ENCODE measurements around the gene ARID1B.

Gene ARID1B

GRCh38 chr6:156869980-156870398, 92.8 kb downstream of the ARID1B start:
- no peak overlapping the region for H3K27ac ChIP-seq (ENCODE audit: low read depth, low read length)
- H3K27me3 ChIP-seq (ENCODE audit: control insufficient read depth in 5 of 5, insufficient read depth in 4 of 5, low read length in 5 of 5) = no peaks in the 10 kb centered on the region
- peaks cover 0 to 5% (median 3%) of the 10 kb centered on the region in 5 donors for H3K36me3 ChIP-seq (ENCODE audit: control insufficient read depth in 5 of 5, insufficient read depth in 5 of 5, low read length in 5 of 5)
- H3K9me3 ChIP-seq (ENCODE audit: control insufficient read depth in 5 of 5, low read length in 5 of 5) = peaks cover 0 to 4% (median 0%) of the 10 kb centered on the region in 5 donors
- H3K9ac ChIP-seq (ENCODE audit: low read length in 5 of 5) = peak overlapping the region in 1 of 5 donors; percentile 31
- peaks cover 0 to 27% (median 14%) of the 10 kb centered on the region in 5 donors for H3K4me1 ChIP-seq (ENCODE audit: control insufficient read depth in 5 of 5, insufficient read depth in 5 of 5, low read length in 5 of 5)
- no peak overlapping the region for H3K4me3 ChIP-seq (ENCODE audit: low read depth in 1 of 5, low read length in 5 of 5)

- no peaks in the 10 kb centered on the region for H3K27me3 ChIP-seq (ENCODE audit: control insufficient read depth in 5 of 5, insufficient read depth in 4 of 5, low read length in 5 of 5)
- peaks cover 0 to 5% (median 3%) of the 10 kb centered on the region in 5 donors for H3K36me3 ChIP-seq (ENCODE audit: control insufficient read depth in 5 of 5, insufficient read depth in 5 of 5, low read length in 5 of 5)
- H3K27ac ChIP-seq (ENCODE audit: low read depth, low read length) = no peak overlapping the region
- H3K9ac ChIP-seq (ENCODE audit: low read length in 5 of 5) = no peak overlapping the region
- H3K9me3 ChIP-seq (ENCODE audit: control insufficient read depth in 5 of 5, low read length in 5 of 5) = no peaks in the 10 kb centered on the region
- no peak overlapping the region for H3K4me3 ChIP-seq (ENCODE audit: low read depth in 1 of 5, low read length in 5 of 5)
- peaks cover 0 to 25% (median 14%) of the 10 kb centered on the region in 5 donors for H3K4me1 ChIP-seq (ENCODE audit: control insufficient read depth in 5 of 5, insufficient read depth in 5 of 5, low read length in 5 of 5)
Measured at GRCh38 chr6:156870924-156871539, 93.9 kb downstream of the ARID1B start.

- H3K9ac ChIP-seq (ENCODE audit: low read length in 5 of 5) = no peak overlapping the region
- H3K9me3 ChIP-seq (ENCODE audit: control insufficient read depth in 5 of 5, low read length in 5 of 5) = no peaks in the 10 kb centered on the region
- no peak overlapping the region for H3K4me3 ChIP-seq (ENCODE audit: low read depth in 1 of 5, low read length in 5 of 5)
- H3K27me3 ChIP-seq (ENCODE audit: control insufficient read depth in 5 of 5, insufficient read depth in 4 of 5, low read length in 5 of 5) = no peaks in the 10 kb centered on the region
- H3K27ac ChIP-seq (ENCODE audit: low read depth, low read length) = no peak overlapping the region
- peaks cover 0 to 20% (median 10%) of the 10 kb centered on the region in 5 donors for H3K4me1 ChIP-seq (ENCODE audit: control insufficient read depth in 5 of 5, insufficient read depth in 5 of 5, low read length in 5 of 5)
- H3K36me3 ChIP-seq (ENCODE audit: control insufficient read depth in 5 of 5, insufficient read depth in 5 of 5, low read length in 5 of 5) = peaks cover 0 to 5% (median 3%) of the 10 kb centered on the region in 5 donors
Measured at GRCh38 chr6:156872903-156873302, 95.7 kb downstream of the ARID1B start.

GRCh38 chr6:156873654-156874380, 96.6 kb downstream of the ARID1B start:
- peaks cover 0 to 5% (median 3%) of the 10 kb centered on the region in 5 donors for H3K36me3 ChIP-seq (ENCODE audit: control insufficient read depth in 5 of 5, insufficient read depth in 5 of 5, low read length in 5 of 5)
- H3K9ac ChIP-seq (ENCODE audit: low read length in 5 of 5) = no peak overlapping the region
- no peaks in the 10 kb centered on the region for H3K27me3 ChIP-seq (ENCODE audit: control insufficient read depth in 5 of 5, insufficient read depth in 4 of 5, low read length in 5 of 5)
- H3K9me3 ChIP-seq (ENCODE audit: control insufficient read depth in 5 of 5, low read length in 5 of 5) = no peaks in the 10 kb centered on the region
- H3K27ac ChIP-seq (ENCODE audit: low read depth, low read length) = no peak overlapping the region
- H3K4me3 ChIP-seq (ENCODE audit: low read depth in 1 of 5, low read length in 5 of 5) = no peak overlapping the region
- peaks cover 0 to 20% (median 9%) of the 10 kb centered on the region in 5 donors for H3K4me1 ChIP-seq (ENCODE audit: control insufficient read depth in 5 of 5, insufficient read depth in 5 of 5, low read length in 5 of 5)

- H3K4me3 ChIP-seq (ENCODE audit: low read depth in 1 of 5, low read length in 5 of 5) = no peak overlapping the region
- H3K27me3 ChIP-seq (ENCODE audit: control insufficient read depth in 5 of 5, insufficient read depth in 4 of 5, low read length in 5 of 5) = no peaks in the 10 kb centered on the region
- peaks cover 0 to 21% (median 8%) of the 10 kb centered on the region in 5 donors for H3K4me1 ChIP-seq (ENCODE audit: control insufficient read depth in 5 of 5, insufficient read depth in 5 of 5, low read length in 5 of 5)
- H3K9me3 ChIP-seq (ENCODE audit: control insufficient read depth in 5 of 5, low read length in 5 of 5) = no peaks in the 10 kb centered on the region
- H3K27ac ChIP-seq (ENCODE audit: low read depth, low read length) = no peak overlapping the region
- no peak overlapping the region for H3K9ac ChIP-seq (ENCODE audit: low read length in 5 of 5)
- peaks cover 0 to 5% (median 3%) of the 10 kb centered on the region in 5 donors for H3K36me3 ChIP-seq (ENCODE audit: control insufficient read depth in 5 of 5, insufficient read depth in 5 of 5, low read length in 5 of 5)
Measured at GRCh38 chr6:156875062-156875461, 97.9 kb downstream of the ARID1B start.

- Histone ChIP-seq H3K4me1 (ENCODE audit: control insufficient read depth in 5 of 5, insufficient read depth in 5 of 5, low read length in 5 of 5) (peaks cover 0 to 22% (median 8%) of the 10 kb centered on the region in 5 donors), H3K36me3 (ENCODE audit: control insufficient read depth in 5 of 5, insufficient read depth in 5 of 5, low read length in 5 of 5) (peaks cover 0 to 5% (median 3%) of the 10 kb centered on the region in 5 donors), H3K27me3 (ENCODE audit: control insufficient read depth in 5 of 5, insufficient read depth in 4 of 5, low read length in 5 of 5) (no peaks in the 10 kb centered on the region), H3K27ac (ENCODE audit: low read depth, low read length) (no peak overlapping the region), H3K4me3 (ENCODE audit: low read depth in 1 of 5, low read length in 5 of 5) (no peak overlapping the region), H3K9me3 (ENCODE audit: control insufficient read depth in 5 of 5, low read length in 5 of 5) (no peaks in the 10 kb centered on the region), H3K9ac (ENCODE audit: low read length in 5 of 5) (no peak overlapping the region)
Measured at GRCh38 chr6:156876302-156876701, 99.1 kb downstream of the ARID1B start.

- Histone ChIP-seq H3K36me3 (ENCODE audit: control insufficient read depth in 5 of 5, insufficient read depth in 5 of 5, low read length in 5 of 5) (peaks cover 0 to 5% (median 3%) of the 10 kb centered on the region in 5 donors), H3K27me3 (ENCODE audit: control insufficient read depth in 5 of 5, insufficient read depth in 4 of 5, low read length in 5 of 5) (no peaks in the 10 kb centered on the region), H3K9me3 (ENCODE audit: control insufficient read depth in 5 of 5, low read length in 5 of 5) (no peaks in the 10 kb centered on the region), H3K9ac (ENCODE audit: low read length in 5 of 5) (no peak overlapping the region), H3K27ac (ENCODE audit: low read depth, low read length) (no peak overlapping the region), H3K4me1 (ENCODE audit: control insufficient read depth in 5 of 5, insufficient read depth in 5 of 5, low read length in 5 of 5) (peaks cover 0 to 32% (median 16%) of the 10 kb centered on the region in 5 donors), H3K4me3 (ENCODE audit: low read depth in 1 of 5, low read length in 5 of 5) (no peak overlapping the region)
Measured at GRCh38 chr6:156877126-156877863, 100.1 kb downstream of the ARID1B start.

GRCh38 chr6:156878681-156879080, 101.5 kb downstream of the ARID1B start:
- H3K27me3 ChIP-seq (ENCODE audit: control insufficient read depth in 5 of 5, insufficient read depth in 4 of 5, low read length in 5 of 5) = no peaks in the 10 kb centered on the region
- H3K36me3 ChIP-seq (ENCODE audit: control insufficient read depth in 5 of 5, insufficient read depth in 5 of 5, low read length in 5 of 5) = peaks cover 0 to 3% (median 0%) of the 10 kb centered on the region in 5 donors
- no peak overlapping the region for H3K4me3 ChIP-seq (ENCODE audit: low read depth in 1 of 5, low read length in 5 of 5)
- H3K27ac ChIP-seq (ENCODE audit: low read depth, low read length) = no peak overlapping the region
- no peaks in the 10 kb centered on the region for H3K9me3 ChIP-seq (ENCODE audit: control insufficient read depth in 5 of 5, low read length in 5 of 5)
- H3K4me1 ChIP-seq (ENCODE audit: control insufficient read depth in 5 of 5, insufficient read depth in 5 of 5, low read length in 5 of 5) = peaks cover 0 to 34% (median 22%) of the 10 kb centered on the region in 5 donors
- H3K9ac ChIP-seq (ENCODE audit: low read length in 5 of 5) = no peak overlapping the region

GRCh38 chr6:156879186-156879585, 102.0 kb downstream of the ARID1B start:
- H3K9me3 ChIP-seq (ENCODE audit: control insufficient read depth in 5 of 5, low read length in 5 of 5) = no peaks in the 10 kb centered on the region
- H3K4me1 ChIP-seq (ENCODE audit: control insufficient read depth in 5 of 5, insufficient read depth in 5 of 5, low read length in 5 of 5) = peaks cover 0 to 34% (median 22%) of the 10 kb centered on the region in 5 donors
- H3K9ac ChIP-seq (ENCODE audit: low read length in 5 of 5) = no peak overlapping the region
- H3K36me3 ChIP-seq (ENCODE audit: control insufficient read depth in 5 of 5, insufficient read depth in 5 of 5, low read length in 5 of 5) = no peaks in the 10 kb centered on the region
- no peak overlapping the region for H3K27ac ChIP-seq (ENCODE audit: low read depth, low read length)
- H3K4me3 ChIP-seq (ENCODE audit: low read depth in 1 of 5, low read length in 5 of 5) = no peak overlapping the region
- H3K27me3 ChIP-seq (ENCODE audit: control insufficient read depth in 5 of 5, insufficient read depth in 4 of 5, low read length in 5 of 5) = no peaks in the 10 kb centered on the region

- H3K4me1 ChIP-seq (ENCODE audit: control insufficient read depth in 5 of 5, insufficient read depth in 5 of 5, low read length in 5 of 5) = peaks cover 0 to 34% (median 22%) of the 10 kb centered on the region in 5 donors
- H3K27ac ChIP-seq (ENCODE audit: low read depth, low read length) = no peak overlapping the region
- no peak overlapping the region for H3K4me3 ChIP-seq (ENCODE audit: low read depth in 1 of 5, low read length in 5 of 5)
- no peaks in the 10 kb centered on the region for H3K9me3 ChIP-seq (ENCODE audit: control insufficient read depth in 5 of 5, low read length in 5 of 5)
- H3K27me3 ChIP-seq (ENCODE audit: control insufficient read depth in 5 of 5, insufficient read depth in 4 of 5, low read length in 5 of 5) = no peaks in the 10 kb centered on the region
- H3K36me3 ChIP-seq (ENCODE audit: control insufficient read depth in 5 of 5, insufficient read depth in 5 of 5, low read length in 5 of 5) = no peaks in the 10 kb centered on the region
- H3K9ac ChIP-seq (ENCODE audit: low read length in 5 of 5) = no peak overlapping the region
Measured at GRCh38 chr6:156879591-156879990, 102.4 kb downstream of the ARID1B start.

Measured in subcutaneous abdominal adipose tissue (tissue), 5 donors.